GM19035 (cell line): ENCODE measurements around the gene RPTOR.
"Not testable (repeated sequence)": the region's sequence is repeated elsewhere in the genome, so short reads cannot be mapped to it uniquely, and the experiment has no call there.

ENCODE experiments used
- ATAC-seq: cut with Tn5 transposase; IDR thresholded peaks from one replicate; pipeline ENCODE4 v1.9.1; 2021; ENCODE audit not compliant: unreplicated experiment

RPTOR gene

DNA sequence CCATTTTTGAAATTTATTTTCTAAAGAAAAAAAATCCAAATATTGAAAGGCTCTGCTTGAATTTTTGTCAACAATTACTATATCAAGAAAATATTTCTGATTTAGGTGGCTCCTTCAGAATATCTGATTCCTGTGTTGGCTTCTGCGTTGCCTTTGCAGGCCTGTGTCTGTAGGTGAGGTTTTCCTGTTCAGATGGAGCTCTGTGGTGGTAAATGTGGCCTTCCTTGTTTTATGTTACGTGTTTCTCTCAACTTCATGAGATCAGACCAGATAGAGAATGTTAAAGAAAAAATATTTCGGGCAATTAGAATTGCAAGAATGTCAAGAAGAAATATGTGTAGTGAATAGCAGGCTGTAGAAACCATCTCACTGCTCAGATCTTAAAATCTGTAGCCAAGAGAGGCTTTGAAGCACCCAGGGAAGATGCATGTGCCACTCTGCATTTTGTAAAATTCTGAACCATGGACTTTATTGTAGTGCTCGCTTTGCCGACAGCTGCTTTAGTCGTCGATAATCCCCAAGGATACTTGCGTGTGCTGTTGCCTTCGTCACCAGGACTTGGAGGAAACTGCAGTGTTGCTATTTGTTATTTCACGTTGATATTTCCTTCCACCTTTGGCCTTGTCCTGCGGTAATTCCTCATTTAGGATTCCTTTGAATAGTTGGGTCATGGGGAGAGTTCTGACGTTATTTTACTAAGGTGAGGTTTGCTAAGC lies 69.9 kb downstream of the RPTOR start:
- ATAC-seq: no peak

DNA sequence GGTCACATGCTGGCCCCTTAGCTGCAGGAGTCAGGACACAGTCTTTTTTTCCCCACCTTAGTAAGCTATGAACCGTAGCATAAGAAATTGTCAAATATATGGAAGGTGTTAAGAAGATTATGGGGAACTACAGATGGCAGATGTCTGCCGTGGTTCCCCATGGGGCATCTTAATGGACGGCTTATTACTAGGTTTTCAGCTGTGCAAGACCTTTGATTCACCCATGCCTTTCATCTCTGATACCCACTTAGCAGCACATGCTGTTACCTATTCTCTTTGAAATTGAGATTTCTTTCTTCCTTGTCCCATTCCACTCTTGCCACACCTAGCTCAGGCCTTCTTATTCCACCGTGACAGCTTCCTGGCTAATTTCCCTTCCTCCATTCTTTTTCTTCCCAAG lies 70.7 kb downstream of the RPTOR start:
- no peak for ATAC-seq

DNA sequence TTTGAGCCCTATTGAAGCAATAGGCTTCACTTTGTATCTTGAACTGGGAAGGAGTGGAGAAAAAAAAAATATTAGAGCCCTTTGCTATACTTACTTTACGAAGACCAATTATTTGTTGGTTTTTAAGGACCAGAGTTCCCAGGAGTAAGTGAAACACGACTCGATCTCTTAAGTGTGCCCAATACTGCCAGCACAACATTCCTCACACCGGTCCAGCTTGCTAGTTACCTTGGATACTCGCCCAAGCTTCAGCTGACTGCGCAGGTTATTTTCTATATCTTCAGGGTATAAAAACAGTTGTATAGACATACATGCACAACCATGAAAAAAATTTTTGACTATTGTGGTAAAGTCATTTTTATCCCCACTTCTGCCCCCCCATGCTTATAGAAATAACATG lies 72.1 kb downstream of the RPTOR start:
- ATAC-seq: no peak

DNA sequence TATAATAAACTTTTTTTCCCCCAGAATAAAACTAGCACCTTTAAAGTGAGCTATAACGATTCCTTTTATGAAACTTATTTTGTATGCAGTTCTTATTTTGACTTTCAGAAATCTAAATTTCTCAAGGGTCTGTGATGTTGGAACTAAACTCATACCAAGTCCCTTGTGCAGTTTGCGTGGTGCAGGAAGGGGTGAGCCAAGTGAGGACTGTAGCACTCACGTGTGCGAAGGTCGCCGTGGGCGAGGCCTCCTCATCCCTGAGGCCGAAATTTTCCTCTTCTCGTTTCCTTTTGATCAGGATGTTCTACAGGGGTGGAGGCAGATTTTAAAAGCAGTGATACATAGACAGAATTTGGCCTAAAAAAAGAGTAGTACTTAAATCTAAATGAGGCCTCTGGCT lies 73.7 kb downstream of the RPTOR start:
- ATAC-seq: no peak

DNA sequence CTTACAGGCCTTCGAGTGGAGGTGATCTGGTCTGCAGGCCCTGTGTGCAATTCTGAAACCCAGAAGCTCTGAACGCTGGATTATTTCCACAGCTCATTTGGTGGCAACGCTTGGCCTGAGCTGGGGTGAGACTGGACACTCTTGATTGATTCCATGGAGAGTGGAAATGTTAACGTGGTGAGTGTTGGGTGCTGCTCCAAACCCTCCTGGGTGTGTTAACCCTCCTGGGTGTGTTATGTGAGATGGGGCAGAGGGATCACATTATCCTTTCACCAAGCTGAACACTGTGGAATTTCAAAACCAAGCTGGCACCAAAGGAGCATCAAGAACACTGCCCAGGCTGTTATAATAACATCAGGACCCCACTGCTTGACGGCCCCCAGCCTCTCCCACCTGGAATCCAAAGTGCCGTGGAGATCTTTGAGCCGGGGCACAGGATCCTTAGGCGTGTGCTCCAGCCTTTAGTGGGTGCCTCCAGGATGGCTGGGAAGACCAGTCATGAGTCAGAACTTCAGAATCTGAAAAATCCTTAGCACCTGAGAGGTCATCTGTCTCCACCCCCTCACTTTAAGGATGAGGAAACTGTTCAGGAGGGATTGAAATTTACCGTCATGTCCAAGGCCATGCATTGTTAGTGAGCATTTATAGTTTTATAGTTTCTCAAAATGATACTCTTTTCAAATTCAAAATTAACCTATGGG lies 75.0 kb downstream of the RPTOR start:
- no peak for ATAC-seq

DNA sequence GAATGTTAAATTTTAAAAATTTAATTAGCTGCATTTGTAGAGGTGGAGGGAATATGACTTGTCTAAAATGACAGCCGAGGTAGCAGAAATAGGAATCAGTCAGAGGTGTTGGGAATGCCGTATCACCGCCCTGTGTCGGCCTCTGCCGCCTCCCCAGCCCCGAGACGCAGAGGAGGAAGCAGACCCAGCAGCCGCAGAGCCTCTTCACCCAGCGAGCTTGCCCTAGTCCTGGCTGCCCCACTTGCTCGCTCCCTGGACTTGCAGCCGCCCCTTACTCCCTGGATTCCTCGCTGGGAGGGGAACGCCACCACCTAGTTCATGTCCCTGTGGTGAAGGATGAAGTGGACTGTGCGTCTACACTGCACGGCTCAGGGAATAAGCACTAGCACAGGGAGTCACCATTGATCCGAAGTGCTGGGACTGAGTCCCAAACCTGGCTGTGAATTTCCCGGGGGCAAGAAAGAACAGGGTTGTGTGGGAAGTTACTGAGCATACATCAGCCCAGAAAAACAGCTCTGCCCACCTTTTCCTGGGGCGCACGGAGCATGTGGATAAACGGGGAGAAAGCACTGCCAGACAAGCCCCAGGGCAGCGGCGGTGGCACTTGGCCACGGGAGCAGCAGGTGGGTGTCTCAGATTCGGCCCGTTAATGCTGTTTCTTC lies 76.8 kb downstream of the RPTOR start:
- ATAC-seq: no peak

DNA sequence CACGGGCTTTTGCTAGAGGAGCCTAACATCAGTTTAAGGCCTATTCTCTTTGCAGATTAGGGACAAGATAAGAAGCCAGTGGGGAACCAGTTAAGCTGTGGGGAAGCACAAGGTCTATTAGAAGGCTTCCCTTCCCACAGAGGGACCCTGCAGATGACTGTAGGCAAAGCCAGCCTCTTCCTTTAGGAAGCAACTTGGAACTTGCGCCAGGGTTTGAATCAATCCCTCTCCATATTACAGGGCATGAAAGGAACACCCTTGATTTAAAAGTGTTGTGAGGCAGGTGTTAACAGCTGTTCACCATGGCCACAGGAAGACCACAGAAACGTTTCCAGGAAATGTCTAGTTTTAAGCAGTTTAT lies 77.3 kb downstream of the RPTOR start:
- ATAC-seq: no peak

DNA sequence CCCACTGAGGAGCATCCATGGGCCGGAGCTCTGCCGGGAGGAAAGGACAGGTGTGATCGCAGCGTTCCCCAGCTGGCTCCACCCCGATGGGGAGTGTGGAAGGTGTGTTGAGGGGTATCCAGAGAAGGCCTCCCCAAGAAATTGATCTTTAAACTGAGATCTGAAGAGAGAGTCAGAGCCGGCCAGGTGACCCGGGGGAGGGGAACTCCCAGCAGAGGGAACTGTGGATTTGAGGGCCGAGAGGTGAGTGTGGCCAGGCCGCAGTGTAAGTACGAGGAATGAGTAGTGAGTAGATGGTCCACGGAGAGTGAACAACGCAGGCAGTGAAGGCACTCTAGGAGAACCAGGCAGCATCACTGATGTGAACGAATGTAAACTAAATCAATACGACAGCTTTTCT lies 80.2 kb downstream of the RPTOR start:
- ATAC-seq: no peak

DNA sequence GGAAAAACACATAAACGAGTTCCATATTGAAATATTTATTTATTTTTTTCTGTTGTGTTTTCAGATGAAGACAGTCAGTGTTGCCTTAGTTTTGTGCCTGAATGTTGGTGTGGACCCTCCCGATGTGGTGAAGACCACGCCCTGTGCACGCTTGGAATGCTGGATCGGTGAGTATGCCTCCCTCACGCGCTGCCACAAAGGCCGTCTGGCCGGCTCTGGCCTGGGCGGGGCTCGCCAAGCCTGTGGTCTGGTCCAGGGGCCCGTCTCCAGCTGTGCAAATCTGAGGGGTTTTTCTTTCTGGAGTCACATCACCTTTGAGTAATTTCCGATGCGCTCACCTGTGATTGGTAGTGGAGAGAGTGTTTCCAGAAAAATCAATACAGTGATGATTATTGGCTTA lies 81.0 kb downstream of the RPTOR start:
- no peak for ATAC-seq

DNA sequence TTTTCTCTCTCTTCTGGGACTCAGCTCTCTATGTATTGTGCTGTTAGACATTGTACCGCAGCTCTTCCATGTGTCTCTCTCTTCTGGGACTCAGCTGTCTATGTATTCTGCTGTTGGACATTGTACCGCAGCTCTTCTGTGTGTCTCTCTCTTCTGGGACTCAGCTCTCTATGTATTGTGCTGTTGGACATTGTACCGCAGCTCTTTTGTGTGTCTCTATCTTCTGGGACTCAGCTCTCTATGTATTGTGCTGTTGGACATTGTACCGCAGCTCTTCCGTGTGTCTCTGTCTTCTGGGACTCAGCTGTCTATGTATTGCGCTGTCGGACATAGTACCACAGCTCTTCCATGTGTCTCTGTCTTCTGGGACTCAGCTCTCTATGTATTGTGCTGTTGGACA lies 84.2 kb downstream of the RPTOR start:
- ATAC-seq: not testable (repeated sequence)

DNA sequence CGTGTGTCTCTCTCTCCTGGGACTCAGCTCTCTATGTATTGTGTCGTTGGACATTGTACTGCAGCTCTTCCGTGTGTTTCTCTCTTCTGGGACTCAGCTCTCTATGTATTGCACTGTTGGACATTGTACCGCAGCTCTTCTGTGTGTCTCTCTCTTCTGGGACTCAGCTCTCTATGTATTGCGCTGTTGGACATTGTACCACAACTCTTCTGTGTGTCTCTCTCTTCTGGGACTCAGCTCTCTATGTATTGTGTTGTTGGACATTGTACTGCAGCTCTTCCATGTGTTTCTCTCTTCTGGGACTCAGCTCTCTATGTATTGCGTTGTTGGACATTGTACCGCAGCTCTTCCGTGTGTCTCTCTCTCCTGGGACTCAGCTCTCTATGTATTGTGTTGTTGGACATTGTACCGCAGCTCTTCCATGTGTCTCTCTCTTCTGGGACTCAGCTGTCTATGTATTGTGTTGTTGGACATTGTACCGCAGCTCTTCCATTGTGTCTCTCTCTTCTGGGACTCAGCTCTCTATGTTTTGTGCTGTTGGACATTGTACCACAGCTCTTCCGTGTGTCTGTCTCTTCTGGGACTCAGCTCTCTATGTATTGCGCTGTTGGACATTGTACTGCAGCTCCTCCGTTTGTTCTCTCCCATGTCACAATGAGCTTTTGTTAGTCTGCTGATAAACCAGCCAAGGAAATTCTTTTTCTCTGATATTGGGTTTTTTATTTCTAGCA lies 84.8 kb downstream of the RPTOR start:
- no peak for ATAC-seq

DNA sequence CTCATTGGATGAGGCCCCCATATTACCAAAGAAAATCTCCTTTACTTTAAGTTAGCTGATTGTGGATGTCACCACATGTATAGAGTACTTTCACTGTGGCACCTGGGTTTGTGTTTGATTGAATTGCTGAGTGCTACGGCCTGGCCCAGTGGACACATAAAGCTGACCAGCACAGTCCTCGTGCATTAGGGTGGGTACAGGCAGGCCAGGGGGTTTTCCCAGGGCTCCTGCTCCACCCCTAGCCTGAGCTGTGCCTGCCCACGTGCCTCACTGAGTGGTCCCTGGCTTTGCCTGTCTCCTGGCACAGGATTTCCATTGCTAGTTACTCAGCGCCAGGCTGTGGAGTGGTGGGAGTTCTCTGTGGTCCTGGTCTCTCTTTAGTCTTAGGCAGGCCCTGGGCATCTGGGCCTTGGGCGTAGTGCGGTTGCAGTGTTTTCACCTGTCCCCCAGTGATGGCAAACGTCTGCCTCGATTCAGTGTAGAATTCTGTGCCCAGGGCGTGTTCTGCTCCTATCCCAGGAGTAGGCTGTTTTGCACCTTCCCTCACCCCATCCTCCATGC lies 86.0 kb downstream of the RPTOR start:
- no peak for ATAC-seq

DNA sequence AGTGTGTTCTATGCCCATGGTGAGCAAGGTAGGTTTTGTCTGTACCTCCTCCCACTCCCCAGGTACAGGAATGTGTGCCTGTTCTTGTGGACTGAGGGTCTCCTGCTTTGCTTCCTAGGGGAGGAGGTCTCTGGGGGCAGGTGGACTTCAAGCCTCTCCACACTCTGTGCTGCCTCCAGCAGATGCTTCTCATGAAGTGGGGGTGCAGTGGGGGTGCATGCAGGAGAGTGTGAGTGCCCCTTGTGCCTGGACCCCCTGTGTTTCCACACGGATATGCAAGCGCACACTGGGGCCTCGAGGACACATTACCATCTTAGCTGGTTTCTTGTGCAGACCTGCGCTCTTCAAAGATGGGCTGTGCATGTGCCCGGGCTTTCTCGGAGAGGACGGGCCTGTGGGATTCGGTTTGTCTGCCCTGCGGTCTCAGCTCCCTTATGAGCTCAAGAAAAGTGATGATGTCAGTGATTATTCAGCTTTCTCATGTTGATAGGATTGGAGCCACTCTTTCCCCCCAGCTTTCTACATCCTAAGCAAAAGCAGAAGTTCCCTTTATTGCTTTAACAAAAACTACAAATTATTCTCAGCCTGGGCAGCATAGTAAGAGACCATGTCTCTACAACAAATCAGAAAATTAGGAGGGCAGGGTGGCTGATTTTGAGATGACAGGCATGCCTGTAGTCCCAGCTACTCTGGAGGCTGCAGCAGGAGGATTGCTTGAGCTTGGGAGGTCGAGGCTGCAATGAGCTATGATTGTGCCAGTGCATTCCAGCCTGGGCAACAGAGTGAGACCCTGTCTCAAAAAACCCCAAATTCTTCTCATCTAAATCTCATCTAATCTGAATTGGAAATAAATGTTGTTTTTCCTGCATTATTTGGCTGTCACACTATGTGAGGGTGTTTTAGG lies 86.8 kb downstream of the RPTOR start:
- no peak for ATAC-seq

DNA sequence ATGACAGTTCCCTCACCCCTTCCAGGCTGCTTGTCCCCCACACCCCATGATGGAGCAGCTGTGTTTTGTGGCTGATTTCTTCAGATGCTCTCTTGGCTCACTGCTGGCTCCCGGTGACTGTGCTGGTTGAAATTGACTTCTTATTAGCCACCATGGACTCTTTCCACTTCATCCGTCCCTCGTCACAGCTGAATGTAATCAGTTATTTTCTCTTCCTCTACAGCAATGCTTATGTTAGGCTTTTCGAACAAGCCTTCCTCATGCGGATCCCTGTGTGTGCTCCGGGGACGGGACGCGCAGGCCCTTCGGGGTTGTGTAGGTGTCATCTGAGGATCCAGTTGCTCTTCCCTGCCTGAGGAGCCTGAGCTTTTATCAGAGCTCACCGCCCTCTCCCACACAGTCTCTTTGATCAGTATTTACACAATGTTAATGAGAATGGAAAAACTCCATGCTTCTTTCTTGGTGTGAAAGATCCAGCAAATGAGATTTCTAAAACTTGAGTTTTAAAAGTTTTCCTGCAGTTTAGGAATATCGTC lies 87.5 kb downstream of the RPTOR start:
- ATAC-seq: no peak

DNA sequence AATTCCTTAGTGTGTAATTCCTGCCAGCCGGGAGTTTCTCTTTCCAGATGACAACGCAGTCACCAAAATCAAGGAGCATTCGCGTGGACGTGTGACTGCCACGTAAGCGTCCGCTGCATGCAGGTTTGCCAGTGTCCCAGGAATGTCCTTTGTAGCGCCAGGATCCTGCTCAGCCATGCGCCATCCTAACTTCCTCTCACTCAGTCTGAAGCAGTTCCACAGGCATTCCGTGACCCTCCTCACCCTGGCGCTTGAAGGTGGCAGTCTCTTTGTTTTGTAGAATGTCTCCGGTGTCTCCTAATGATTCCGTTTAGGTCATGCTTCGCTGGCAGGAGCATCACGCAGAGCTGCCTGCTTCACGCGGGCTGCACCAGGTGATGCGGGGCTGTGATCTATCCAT lies 88.6 kb downstream of the RPTOR start:
- ATAC-seq: no peak

DNA sequence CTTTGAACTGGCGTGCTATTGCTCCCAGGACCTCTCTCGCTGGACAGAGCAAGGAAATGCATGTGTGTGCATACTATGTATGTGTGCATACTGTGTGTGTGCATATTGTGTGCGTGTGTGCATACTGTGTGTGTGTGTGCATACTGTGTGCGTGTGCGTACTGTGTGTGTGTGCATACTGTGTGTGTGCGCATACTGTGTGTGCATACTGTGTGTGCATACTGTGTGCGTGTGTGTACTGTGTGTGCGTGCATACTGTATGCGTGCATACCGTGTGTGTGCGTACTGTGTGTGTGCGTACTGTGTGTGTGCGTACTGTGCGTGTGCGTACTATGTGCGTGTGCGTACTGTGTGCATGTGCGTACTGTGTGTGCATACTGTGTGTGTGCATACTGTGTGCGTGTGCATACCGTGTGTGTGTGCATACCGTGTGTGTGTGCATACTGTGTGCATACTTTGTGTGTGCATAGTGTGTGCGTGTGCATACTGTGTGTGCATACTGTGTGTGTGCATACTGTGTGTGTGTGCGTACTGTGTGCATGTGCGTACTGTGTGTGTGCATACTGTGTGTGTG lies 89.4 kb downstream of the RPTOR start:
- no peak for ATAC-seq

DNA sequence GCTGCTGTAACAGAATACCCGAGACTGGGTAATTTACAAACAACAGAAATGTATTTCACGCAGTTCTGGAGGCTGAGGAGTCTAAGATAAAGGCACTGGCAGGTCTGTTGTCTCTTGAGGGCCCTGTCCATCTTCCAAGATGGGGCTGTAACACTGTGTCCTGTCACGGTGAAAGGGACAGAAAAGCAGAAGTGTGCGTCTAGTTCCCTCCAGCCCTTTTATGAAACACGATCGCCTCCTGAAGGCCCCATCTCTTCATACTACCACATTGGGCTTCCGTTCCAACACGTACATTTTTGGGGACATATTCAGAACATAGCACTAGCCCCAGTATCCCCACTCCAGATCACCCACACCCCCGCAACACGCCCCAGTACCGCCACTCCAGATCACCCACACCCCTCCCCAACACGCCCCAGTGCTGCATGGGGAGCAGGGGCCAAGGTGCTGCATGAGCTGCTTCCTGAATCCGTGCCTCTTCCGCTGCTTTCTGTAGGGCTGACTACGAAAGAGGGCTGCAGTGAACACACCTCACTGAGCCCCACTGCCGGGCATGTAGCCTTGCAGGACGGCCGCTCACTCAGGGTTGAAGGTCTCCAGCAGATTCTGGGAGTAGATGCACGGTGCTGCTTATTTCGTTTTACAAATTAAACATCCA lies 91.9 kb downstream of the RPTOR start:
- ATAC-seq: no peak

DNA sequence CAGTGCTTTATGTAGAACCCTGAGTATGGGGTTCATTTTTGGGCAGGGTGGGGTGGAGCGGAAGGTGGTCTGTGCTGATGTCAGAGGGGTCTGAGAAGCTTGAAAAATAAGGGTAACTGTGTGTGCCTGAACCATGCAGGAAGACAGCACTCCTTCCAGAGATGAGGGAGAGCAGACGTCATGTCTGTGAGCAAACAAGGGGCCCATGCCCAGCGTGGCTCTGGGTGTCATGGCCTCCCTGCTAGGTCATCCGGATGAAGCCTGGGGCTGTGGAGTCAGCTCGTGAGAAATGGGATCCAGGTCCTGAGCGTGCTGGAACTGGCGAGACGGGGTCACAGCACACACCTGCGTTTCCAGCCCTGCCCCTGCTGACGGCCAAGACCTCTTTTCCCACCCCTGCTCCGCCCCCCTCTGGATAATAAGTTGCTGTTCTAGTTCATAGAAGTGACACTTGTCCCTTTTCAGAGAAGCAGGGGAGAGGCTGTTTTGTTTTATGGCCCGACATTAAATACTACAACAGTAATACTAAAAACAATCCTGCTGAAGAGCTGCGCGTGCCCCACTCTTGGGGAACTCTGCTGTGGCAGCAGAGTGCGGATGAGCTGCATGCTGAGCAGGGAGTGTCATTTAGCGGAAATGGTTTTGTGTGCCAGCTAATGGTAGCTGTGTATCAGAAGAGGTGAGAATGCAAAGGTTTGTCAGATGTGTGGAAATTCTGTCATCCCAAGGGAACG lies 92.6 kb downstream of the RPTOR start:
- no peak for ATAC-seq

DNA sequence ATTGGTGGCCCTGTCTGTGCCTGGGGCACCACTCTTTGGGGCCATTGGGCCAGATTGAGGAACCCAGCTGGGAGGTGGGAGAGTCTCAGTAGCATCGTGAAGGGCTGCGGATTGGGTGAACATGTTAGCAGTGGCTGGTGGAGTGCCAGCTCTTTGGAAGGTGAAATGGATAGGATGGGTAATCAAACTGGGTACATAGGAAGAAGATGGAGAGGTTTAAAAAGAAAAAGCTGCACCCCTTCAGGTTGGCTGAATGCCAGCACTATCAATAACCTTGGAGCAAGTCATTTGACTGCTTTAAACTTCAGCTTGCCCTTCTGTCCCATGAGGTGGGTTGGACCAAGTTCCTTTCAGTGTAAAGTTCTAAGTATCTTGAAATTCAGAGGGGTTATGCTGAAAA lies 95.0 kb downstream of the RPTOR start:
- ATAC-seq: no peak
